PC-3 (cell line): ENCODE data around the gene VPS18.

Source experiments
- EZH2 ChIP-seq: fragments of 300-600 bp; sonication (generic); IDR thresholded peaks from one replicate; pipeline ENCODE4 v1.6.1; 2017; ENCODE audit warnings: antibody characterized with exemption, mild to moderate bottlenecking, low read length; ENCODE audit not compliant: unreplicated experiment
- TF ChIP-seq, protein P1 (sequence below): fragments of 300-600 bp; sonication (generic); conservative IDR thresholded peaks from 2 replicates; pipeline ENCODE4 v1.5.1; 2017; ENCODE audit warnings: antibody characterized with exemption, low read depth, mild to moderate bottlenecking, low read length

- TF ChIP-seq, protein P1, sequence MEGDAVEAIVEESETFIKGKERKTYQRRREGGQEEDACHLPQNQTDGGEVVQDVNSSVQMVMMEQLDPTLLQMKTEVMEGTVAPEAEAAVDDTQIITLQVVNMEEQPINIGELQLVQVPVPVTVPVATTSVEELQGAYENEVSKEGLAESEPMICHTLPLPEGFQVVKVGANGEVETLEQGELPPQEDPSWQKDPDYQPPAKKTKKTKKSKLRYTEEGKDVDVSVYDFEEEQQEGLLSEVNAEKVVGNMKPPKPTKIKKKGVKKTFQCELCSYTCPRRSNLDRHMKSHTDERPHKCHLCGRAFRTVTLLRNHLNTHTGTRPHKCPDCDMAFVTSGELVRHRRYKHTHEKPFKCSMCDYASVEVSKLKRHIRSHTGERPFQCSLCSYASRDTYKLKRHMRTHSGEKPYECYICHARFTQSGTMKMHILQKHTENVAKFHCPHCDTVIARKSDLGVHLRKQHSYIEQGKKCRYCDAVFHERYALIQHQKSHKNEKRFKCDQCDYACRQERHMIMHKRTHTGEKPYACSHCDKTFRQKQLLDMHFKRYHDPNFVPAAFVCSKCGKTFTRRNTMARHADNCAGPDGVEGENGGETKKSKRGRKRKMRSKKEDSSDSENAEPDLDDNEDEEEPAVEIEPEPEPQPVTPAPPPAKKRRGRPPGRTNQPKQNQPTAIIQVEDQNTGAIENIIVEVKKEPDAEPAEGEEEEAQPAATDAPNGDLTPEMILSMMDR = no peak
- TF ChIP-seq EZH2 = no peak
These were observed 49.2 kb upstream of the VPS18 start for GRCh38 chr15:40845036-40845435.
